GM13977 (cell line): ENCODE results near the gene LSMEM2.
"Not testable (repeated sequence)": the region's sequence is repeated elsewhere in the genome, so short reads cannot be mapped to it uniquely, and the experiment has no call there.

ENCODE experiments used
- DNase-seq: peaks from one replicate; pipeline ENCODE4 v3.0.0; 2012; ENCODE audit warnings: low spot score
- CTCF ChIP-seq: IDR thresholded peaks from 2 replicates; pipeline ENCODE4 v1.5.1; 2012; ENCODE audit warnings: mild to moderate bottlenecking, control low read depth; ENCODE audit not compliant: insufficient read depth; ENCODE audit errors: extremely low read depth, missing control alignments
- in situ Hi-C: fragments of 300-500 bp; cut with MboI; formaldehyde crosslinking; loops from one replicate; pipeline ENCODE4 v1.12.0; 2022; ENCODE audit warnings: low sequenced_read_pairs, low pct_unique_long_range_greater_than_20kb, mixed read lengths, inconsistent platforms; ENCODE audit not compliant: unreplicated experiment

LSMEM2 gene

GRCh38 chr3:50302095-50303012 lies 23.5 kb downstream of the LSMEM2 start:
- in situ Hi-C loops, result no loop called here
- no peak for TF ChIP-seq CTCF

GRCh38 chr3:50303013-50303815 lies 24.3 kb downstream of the LSMEM2 start, which contains the start of gene HYAL1:
TSS of gene HYAL1 (minus strand) at chr3:50303574. CDS start at chr3:50302956, 618 bp downstream.
- no peak for DNase-seq
- no peak for TF ChIP-seq CTCF
- in situ Hi-C loops, result no loop called here

More at GRCh38 chr3:50302095-50303012, 23.5 kb downstream of the LSMEM2 start:
- no peak for DNase-seq

GRCh38 chr3:50304601-50305000 lies 25.7 kb downstream of the LSMEM2 start:
- no peak for DNase-seq
- TF ChIP-seq CTCF, result no peak
- in situ Hi-C loops, result no loop called here

- in situ Hi-C loops, DNase-seq: not testable (repeated sequence)
Measured at GRCh38 chr3:50312041-50312440, 33.2 kb downstream of the LSMEM2 start.

- DNase-seq, result no peak
- in situ Hi-C loops, result no loop called here
- TF ChIP-seq CTCF, result no peak
Measured at GRCh38 chr3:50314342-50314741, 35.5 kb downstream of the LSMEM2 start.

GRCh38 chr3:50314816-50315215 lies 35.9 kb downstream of the LSMEM2 start:
- no peak for DNase-seq
- no peak for TF ChIP-seq CTCF
- in situ Hi-C loops, result no loop called here
